Measurements from ENCODE around the gene FAM83F.
"Not testable (repeated sequence)": the region's sequence is repeated elsewhere in the genome, so short reads cannot be mapped to it uniquely, and the experiment has no call there.

The FAM83F gene

GRCh38 chr22:39949964-39950737, 44.6 kb upstream of the FAM83F start:
- no peaks in the 10 kb centered on the region for H3K27me3 ChIP-seq
- no peak overlapping the region for H3K4me3 ChIP-seq (ENCODE audit: low read depth in 1 of 2, low read length in 1 of 2)
- no peak overlapping the region for H3K27ac ChIP-seq
- no peaks in the 10 kb centered on the region for H3K9me3 ChIP-seq
- no peak for TF ChIP-seq CTCF (IDR thresholded peaks at IDR 0.05)
- no peaks in the 10 kb centered on the region for H3K36me3 ChIP-seq
- H3K4me1 ChIP-seq (ENCODE audit: control insufficient read depth in 1 of 2, insufficient read depth in 1 of 2, low read depth in 1 of 2, low read length in 1 of 2) = no peaks in the 10 kb centered on the region

- H3K36me3 ChIP-seq; H3K4me1 ChIP-seq (ENCODE audit: control insufficient read depth in 1 of 2, insufficient read depth in 1 of 2, low read depth in 1 of 2, low read length in 1 of 2); H3K27ac ChIP-seq; H3K27me3 ChIP-seq; H3K9me3 ChIP-seq; H3K4me3 ChIP-seq (ENCODE audit: low read depth in 1 of 2, low read length in 1 of 2): not testable (repeated sequence)
These were observed 43.0 kb upstream of the FAM83F start for GRCh38 chr22:39951603-39952293.

GRCh38 chr22:39952347-39952746, 42.4 kb upstream of the FAM83F start:
- Histone ChIP-seq H3K9me3 (no peaks in the 10 kb centered on the region), H3K27ac (no peak overlapping the region), H3K36me3 (no peaks in the 10 kb centered on the region), H3K27me3 (peaks cover 10% of the 10 kb centered on the region), H3K4me1 (ENCODE audit: control insufficient read depth in 1 of 2, insufficient read depth in 1 of 2, low read depth in 1 of 2, low read length in 1 of 2) (peaks cover 7 to 9% of the 10 kb centered on the region in 2 experiments), H3K4me3 (ENCODE audit: low read depth in 1 of 2, low read length in 1 of 2) (no peak overlapping the region)
- no peak for TF ChIP-seq CTCF (IDR thresholded peaks at IDR 0.05)

GRCh38 chr22:39953101-39953500, 41.7 kb upstream of the FAM83F start:
- no peak overlapping the region for H3K27ac ChIP-seq
- no peaks in the 10 kb centered on the region for H3K36me3 ChIP-seq
- peaks cover 17% of the 10 kb centered on the region for H3K27me3 ChIP-seq
- H3K4me3 ChIP-seq (ENCODE audit: low read depth in 1 of 2, low read length in 1 of 2) = no peak overlapping the region
- H3K9me3 ChIP-seq = no peaks in the 10 kb centered on the region
- peaks cover 8 to 10% of the 10 kb centered on the region in 2 experiments for H3K4me1 ChIP-seq (ENCODE audit: control insufficient read depth in 1 of 2, insufficient read depth in 1 of 2, low read depth in 1 of 2, low read length in 1 of 2)
- no peak for TF ChIP-seq CTCF (IDR thresholded peaks at IDR 0.05)

GRCh38 chr22:39954584-39955055, 40.1 kb upstream of the FAM83F start:
- no peak overlapping the region for H3K27ac ChIP-seq
- peaks cover 32% of the 10 kb centered on the region for H3K27me3 ChIP-seq
- no peak overlapping the region for H3K4me3 ChIP-seq (ENCODE audit: low read depth in 1 of 2, low read length in 1 of 2)
- peaks cover 10 to 14% of the 10 kb centered on the region in 2 experiments for H3K4me1 ChIP-seq (ENCODE audit: control insufficient read depth in 1 of 2, insufficient read depth in 1 of 2, low read depth in 1 of 2, low read length in 1 of 2)
- no peaks in the 10 kb centered on the region for H3K36me3 ChIP-seq
- no peak for TF ChIP-seq CTCF (IDR thresholded peaks at IDR 0.05)
- H3K9me3 ChIP-seq = no peaks in the 10 kb centered on the region

GRCh38 chr22:39955675-39956074, 39.1 kb upstream of the FAM83F start:
- Histone ChIP-seq H3K4me3 (ENCODE audit: low read depth in 1 of 2, low read length in 1 of 2) (no peak overlapping the region), H3K9me3 (no peaks in the 10 kb centered on the region), H3K36me3 (no peaks in the 10 kb centered on the region), H3K27ac (no peak overlapping the region), H3K4me1 (ENCODE audit: control insufficient read depth in 1 of 2, insufficient read depth in 1 of 2, low read depth in 1 of 2, low read length in 1 of 2) (peaks cover 19 to 24% of the 10 kb centered on the region in 2 experiments), H3K27me3 (peaks cover 40% of the 10 kb centered on the region)
- no peak for TF ChIP-seq CTCF (IDR thresholded peaks at IDR 0.05)
